GM23338 (cell line): Measurements from ENCODE around the gene PCBP3. TPM values are rescaled to one million over a fixed set of nuclear protein-coding genes. Genes with fewer than 3 reads are reported as not detected.

Experiments used
- ATAC-seq: fragments of 200-7000 bp; cut with Tn5 transposase; 3 replicates; pipeline ENCODE4 v1.9.1; 2020
- DNase-seq: peaks from one replicate; pipeline ENCODE4 v3.0.0-alpha.2; 2015; ENCODE audit warnings: low spot score
- H2AFZ ChIP-seq: fragments of 200-600 bp; sonication (generic); 2 replicates; pipeline ENCODE4 v1.8.0; 2016; ENCODE audit warnings: antibody characterized with exemption, mild to moderate bottlenecking, moderate library complexity
- H3F3A ChIP-seq: fragments of 200-600 bp; sonication (generic); replicated peaks from 2 replicates; pipeline ENCODE4 v1.8.0; 2017; ENCODE audit warnings: antibody characterized with exemption, mixed run types, low read depth
- H3K27ac ChIP-seq: fragments of 200-600 bp; sonication (generic); 2 replicates; pipeline ENCODE4 v1.6.1; 2016; ENCODE audit warnings: low read depth
- H3K27me3 ChIP-seq: fragments of 200-600 bp; sonication (generic); 2 replicates; pipeline ENCODE4 v1.8.0; 2016; ENCODE audit warnings: mild to moderate bottlenecking, mixed run types, moderate library complexity; ENCODE audit not compliant: insufficient read depth
- H3K36me3 ChIP-seq: fragments of 200-600 bp; sonication (generic); 2 replicates; pipeline ENCODE4 v1.8.0; 2016; ENCODE audit warnings: mild to moderate bottlenecking; ENCODE audit not compliant: insufficient read depth
- H3K4me1 ChIP-seq: fragments of 200-600 bp; sonication (generic); 2 replicates; pipeline ENCODE4 v1.8.0; 2016; ENCODE audit warnings: mild to moderate bottlenecking, moderate library complexity; ENCODE audit not compliant: insufficient read depth
- H3K4me2 ChIP-seq: fragments of 200-600 bp; sonication (generic); 2 replicates; pipeline ENCODE4 v1.7.1; 2017; ENCODE audit warnings: mixed run types
- H3K4me3 ChIP-seq: fragments of 200-600 bp; sonication (generic); 2 replicates; pipeline ENCODE4 v1.6.1; 2016; ENCODE audit warnings: mixed run types
- H3K79me2 ChIP-seq: fragments of 200-600 bp; sonication (generic); replicated peaks from 2 replicates; pipeline ENCODE4 v1.8.0; 2017; ENCODE audit warnings: mild to moderate bottlenecking; ENCODE audit not compliant: insufficient read depth
- H3K9me2 ChIP-seq: fragments of 200-600 bp; sonication (generic); 2 replicates; pipeline ENCODE4 v1.8.0; 2017; ENCODE audit not compliant: insufficient read depth
- H4K20me1 ChIP-seq: fragments of 200-600 bp; sonication (generic); replicated peaks from 2 replicates; pipeline ENCODE4 v1.8.0; 2017; ENCODE audit warnings: mild to moderate bottlenecking; ENCODE audit not compliant: insufficient read depth
- H3K27ac Mint-ChIP-seq: 2 replicates; pipeline ENCODE4 v1.8.0; 2020; ENCODE audit warnings: inconsistent platforms, mild to moderate bottlenecking, moderate library complexity, mixed read lengths
- H3K27me3 Mint-ChIP-seq: 3 replicates; pipeline ENCODE4 v1.8.0; 2022; ENCODE audit warnings: low read depth, mild to moderate bottlenecking, moderate library complexity, mixed read lengths, inconsistent platforms; ENCODE audit not compliant: insufficient read depth, poor library complexity
- H3K36me3 Mint-ChIP-seq: 3 replicates; pipeline ENCODE4 v1.8.0; 2021; ENCODE audit warnings: low read depth, mild to moderate bottlenecking, inconsistent platforms, moderate library complexity, mixed read lengths
- H3K4me1 Mint-ChIP-seq: 3 replicates; pipeline ENCODE4 v1.8.0; 2020; ENCODE audit warnings: mild to moderate bottlenecking, inconsistent platforms, mixed read lengths
- H3K4me3 Mint-ChIP-seq: 3 replicates; pipeline ENCODE4 v1.8.0; 2021; ENCODE audit warnings: moderate library complexity, mild to moderate bottlenecking, inconsistent platforms, mixed read lengths
- H3K9me3 Mint-ChIP-seq: 3 replicates; pipeline ENCODE4 v1.8.0; 2020; ENCODE audit warnings: moderate library complexity, mild to moderate bottlenecking, inconsistent platforms, mixed read lengths
- ETS1 ChIP-seq: IDR thresholded peaks from 2 replicates; pipeline ENCODE4 v1.6.1; 2016; ENCODE audit warnings: antibody characterized with exemption
- EZH2 ChIP-seq: fragments of 200-600 bp; sonication (generic); IDR thresholded peaks from one replicate; pipeline ENCODE4 v1.8.0; 2017; ENCODE audit warnings: antibody characterized with exemption, mild to moderate bottlenecking, low read depth; ENCODE audit not compliant: unreplicated experiment
- EZH2phosphoT487 ChIP-seq: fragments of 200-600 bp; sonication (generic); IDR thresholded peaks from one replicate; pipeline ENCODE4 v1.8.1; 2018; ENCODE audit warnings: antibody characterized with exemption; ENCODE audit not compliant: unreplicated experiment
- JUNB ChIP-seq: IDR thresholded peaks from one replicate; pipeline ENCODE4 v1.6.1; 2016; ENCODE audit warnings: antibody characterized with exemption; ENCODE audit not compliant: unreplicated experiment
- POLR2AphosphoS5 ChIP-seq: IDR thresholded peaks from 2 replicates; pipeline ENCODE4 v1.6.1; 2016; ENCODE audit warnings: antibody characterized with exemption, low read depth
- STAT1 ChIP-seq: IDR thresholded peaks from one replicate; pipeline ENCODE4 v1.6.1; 2016; ENCODE audit warnings: antibody characterized with exemption; ENCODE audit not compliant: unreplicated experiment
- ZNF114 ChIP-seq: fragments of 250-450 bp; sonication (Bioruptor Pico); IDR thresholded peaks from 2 replicates; pipeline ENCODE4 v1.5.0; 2020; ENCODE audit warnings: mild to moderate bottlenecking, moderate library complexity
- ZNF462 ChIP-seq: fragments of 250-450 bp; sonication (Bioruptor Pico); IDR thresholded peaks from 2 replicates; pipeline ENCODE4 v1.5.0; 2020; ENCODE audit warnings: mild to moderate bottlenecking, moderate library complexity
- polyA plus RNA-seq: library from polyadenylated mRNA; unstranded; fragments of >200 nt; fragmentation: Nextera tagmentation; extraction: Ambion mirVana; gene quantifications from 2 replicates; pipeline ENCODE4 v1.2.1, GENCODE V29; 2016
- total RNA-seq: library from RNA; depleted of rRNA; stranded (reverse); fragments of >200 nt; shearing (Covaris generic); gene quantifications from 2 replicates; pipeline ENCODE4 v1.2.3, GENCODE V29; 2014
- TF ChIP-seq, protein P1 (sequence below): IDR thresholded peaks from one replicate; pipeline ENCODE4 v1.6.1; 2018; ENCODE audit warnings: antibody characterized with exemption; ENCODE audit not compliant: unreplicated experiment

PCBP3 gene
- total and polyA plus RNA-seq, 2 experiments from 2014 or later: 7.1 to 9.1 TPM

DNA sequence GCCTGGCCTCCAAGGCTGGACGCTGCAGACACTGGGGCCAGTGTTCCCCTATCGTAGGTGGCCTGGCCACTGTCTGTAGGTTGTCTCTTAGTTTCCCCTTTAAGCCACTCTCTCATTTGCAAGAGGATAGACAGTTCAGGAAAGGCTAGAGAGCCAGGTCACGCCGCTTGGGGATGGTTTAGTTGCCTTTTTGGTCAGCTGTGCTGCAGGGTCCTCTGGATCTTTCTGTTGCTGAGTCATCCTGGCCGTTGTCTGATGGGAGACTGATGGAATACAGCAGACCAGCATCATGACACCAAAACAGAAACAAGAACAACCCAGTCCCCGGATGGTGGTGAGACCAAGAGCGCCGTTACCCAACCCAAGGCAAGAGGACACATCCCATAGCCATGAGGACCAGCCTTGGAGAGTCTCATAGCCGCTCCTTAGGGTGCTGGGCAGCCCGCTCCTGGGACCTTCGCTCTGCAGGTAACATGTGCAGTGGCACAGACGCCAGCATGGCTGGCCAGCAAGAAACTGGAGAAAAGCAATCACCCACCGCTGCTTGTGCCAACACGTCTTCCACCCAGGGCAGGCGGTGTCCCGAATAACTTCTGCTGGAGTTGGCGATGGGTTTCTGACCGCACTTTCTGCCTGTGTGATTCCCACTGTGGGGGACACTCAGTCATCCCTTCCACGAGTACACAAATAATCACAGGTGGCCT, 258.9 kb downstream of the PCBP3 start:
- Mint-ChIP-seq H3K27ac (no peak overlapping the region), H3K27me3 (peaks cover 2% of the 10 kb centered on the region), H3K4me3 (no peak overlapping the region), H3K4me1 (no peaks in the 10 kb centered on the region), H3K36me3 (no peaks in the 10 kb centered on the region; the same call in 2 of the 3 replicates), H3K9me3 (no peaks in the 10 kb centered on the region; the same call in 2 of the 3 replicates)
- Histone ChIP-seq H3K27me3 (no peaks in the 10 kb centered on the region), H3K36me3 (no peaks in the 10 kb centered on the region), H3K4me3 (no peak overlapping the region), H3K4me2 (no peak overlapping the region), H3K9me2 (no peaks in the 10 kb centered on the region), H3K27ac (no peak overlapping the region), H4K20me1 (no peaks in the 10 kb centered on the region), H3K4me1 (no peaks in the 10 kb centered on the region), H3K79me2 (no peaks in the 10 kb centered on the region), H2AFZ (no peak overlapping the region), H3F3A (no peaks in the 10 kb centered on the region)
- TF ChIP-seq ZNF114 (CRISPR knock-in tag): no peak
- no peak for TF ChIP-seq POLR2AphosphoS5
- DNase-seq (no peak), ATAC-seq (no peak)

GRCh38 chr21:45905196-45905595, 261.7 kb downstream of the PCBP3 start:
- no peak for DNase-seq
- Mint-ChIP-seq H3K4me1 (no peaks in the 10 kb centered on the region), H3K27ac (no peak overlapping the region), H3K36me3 (no peaks in the 10 kb centered on the region), H3K9me3 (no peaks in the 10 kb centered on the region), H3K27me3 (peaks cover 7% of the 10 kb centered on the region), H3K4me3 (no peak overlapping the region)
- Histone ChIP-seq H3K4me3 (no peak overlapping the region), H4K20me1 (no peaks in the 10 kb centered on the region), H3K4me1 (no peaks in the 10 kb centered on the region), H3K27ac (no peak overlapping the region), H3K79me2 (no peaks in the 10 kb centered on the region), H3K27me3 (no peaks in the 10 kb centered on the region), H3K4me2 (no peak overlapping the region), H3F3A (no peaks in the 10 kb centered on the region), H3K9me2 (no peaks in the 10 kb centered on the region), H3K36me3 (no peaks in the 10 kb centered on the region), H2AFZ (no peak overlapping the region)
- no peak for ATAC-seq
- TF ChIP-seq ZNF114 (CRISPR knock-in tag) (no peak), ETS1 (no peak), EZH2 (no peak), STAT1 (no peak), JUNB (no peak), EZH2phosphoT487 (no peak), POLR2AphosphoS5 (no peak), ZNF462 (CRISPR knock-in tag) (no peak)
- TF ChIP-seq, protein P1, sequence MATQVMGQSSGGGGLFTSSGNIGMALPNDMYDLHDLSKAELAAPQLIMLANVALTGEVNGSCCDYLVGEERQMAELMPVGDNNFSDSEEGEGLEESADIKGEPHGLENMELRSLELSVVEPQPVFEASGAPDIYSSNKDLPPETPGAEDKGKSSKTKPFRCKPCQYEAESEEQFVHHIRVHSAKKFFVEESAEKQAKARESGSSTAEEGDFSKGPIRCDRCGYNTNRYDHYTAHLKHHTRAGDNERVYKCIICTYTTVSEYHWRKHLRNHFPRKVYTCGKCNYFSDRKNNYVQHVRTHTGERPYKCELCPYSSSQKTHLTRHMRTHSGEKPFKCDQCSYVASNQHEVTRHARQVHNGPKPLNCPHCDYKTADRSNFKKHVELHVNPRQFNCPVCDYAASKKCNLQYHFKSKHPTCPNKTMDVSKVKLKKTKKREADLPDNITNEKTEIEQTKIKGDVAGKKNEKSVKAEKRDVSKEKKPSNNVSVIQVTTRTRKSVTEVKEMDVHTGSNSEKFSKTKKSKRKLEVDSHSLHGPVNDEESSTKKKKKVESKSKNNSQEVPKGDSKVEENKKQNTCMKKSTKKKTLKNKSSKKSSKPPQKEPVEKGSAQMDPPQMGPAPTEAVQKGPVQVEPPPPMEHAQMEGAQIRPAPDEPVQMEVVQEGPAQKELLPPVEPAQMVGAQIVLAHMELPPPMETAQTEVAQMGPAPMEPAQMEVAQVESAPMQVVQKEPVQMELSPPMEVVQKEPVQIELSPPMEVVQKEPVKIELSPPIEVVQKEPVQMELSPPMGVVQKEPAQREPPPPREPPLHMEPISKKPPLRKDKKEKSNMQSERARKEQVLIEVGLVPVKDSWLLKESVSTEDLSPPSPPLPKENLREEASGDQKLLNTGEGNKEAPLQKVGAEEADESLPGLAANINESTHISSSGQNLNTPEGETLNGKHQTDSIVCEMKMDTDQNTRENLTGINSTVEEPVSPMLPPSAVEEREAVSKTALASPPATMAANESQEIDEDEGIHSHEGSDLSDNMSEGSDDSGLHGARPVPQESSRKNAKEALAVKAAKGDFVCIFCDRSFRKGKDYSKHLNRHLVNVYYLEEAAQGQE: no peak
